ENCODE data around the gene FLRT2. TPM values are rescaled to one million over a fixed set of nuclear protein-coding genes. Genes with fewer than 3 reads are reported as not detected.

Gene FLRT2
- total RNA-seq, 1 experiment from 2014 or later, result 4.5 TPM

- TF ChIP-seq POLR2AphosphoS5 (IDR thresholded peaks at IDR 0.05; ENCODE audit: low read depth, low read length) (no peak), SIN3A (IDR thresholded peaks at IDR 0.05; ENCODE audit: borderline replicate concordance, insufficient read depth, low read depth, low read length) (no peak), TCF7L2 (IDR thresholded peaks at IDR 0.05; ENCODE audit: low read depth, low read length) (no peak), REST (IDR thresholded peaks at IDR 0.05; ENCODE audit: insufficient read depth in 1 of 2, low read depth in 2 of 2, low read length in 1 of 2) (no peak), CTCF (IDR thresholded peaks at IDR 0.05) (no peak)
- ATAC-seq (no peak), DNase-seq (ENCODE audit: low read depth, low spot score) (no peak)
- Histone ChIP-seq H3K36me3 (ENCODE audit: control insufficient read depth, insufficient read depth, low read length) (no peaks in the 10 kb centered on the region), H3K4me1 (ENCODE audit: control insufficient read depth, insufficient read depth, low read length) (no peaks in the 10 kb centered on the region), H3K27me3 (ENCODE audit: control insufficient read depth, insufficient read depth, low read length) (no peaks in the 10 kb centered on the region), H3K4me3 (ENCODE audit: low read depth in 2 of 2, low read length in 2 of 2) (no peak overlapping the region), H3K9me3 (ENCODE audit: control insufficient read depth, insufficient read depth, low read depth, low read length) (no peaks in the 10 kb centered on the region), H3K27ac (ENCODE audit: low read length) (no peak overlapping the region)
- POLR2A ChIA-PET, result no interaction called here
- in situ Hi-C loops (cut with HindIII; ENCODE audit: low pct_unique_long_range_greater_than_20kb, low sequenced_read_pairs) (no loop called here), intact Hi-C loops (cut with micrococcal nuclease; ENCODE audit: unreplicated experiment) (no loop called here)
- CTCF ChIA-PET, result no interaction called here
- no TSS peak for BruUV-seq (replicated peaks)
Observed at GRCh38 chr14:85675957-85676356, 146.0 kb downstream of the FLRT2 start.

- Histone ChIP-seq H3K4me3 (ENCODE audit: low read depth in 2 of 2, low read length in 2 of 2) (no peak overlapping the region), H3K36me3 (ENCODE audit: control insufficient read depth, insufficient read depth, low read length) (no peaks in the 10 kb centered on the region), H3K27ac (ENCODE audit: low read length) (no peak overlapping the region), H3K9me3 (ENCODE audit: control insufficient read depth, insufficient read depth, low read depth, low read length) (no peaks in the 10 kb centered on the region), H3K27me3 (ENCODE audit: control insufficient read depth, insufficient read depth, low read length) (no peaks in the 10 kb centered on the region), H3K4me1 (ENCODE audit: control insufficient read depth, insufficient read depth, low read length) (no peaks in the 10 kb centered on the region)
- ChIA-PET CTCF (no interaction called here), POLR2A (no interaction called here)
- TF ChIP-seq SIN3A (IDR thresholded peaks at IDR 0.05; ENCODE audit: borderline replicate concordance, insufficient read depth, low read depth, low read length), result no peak
- no peak for TF ChIP-seq TCF7L2 (IDR thresholded peaks at IDR 0.05; ENCODE audit: low read depth, low read length)
- no peak for TF ChIP-seq CTCF (IDR thresholded peaks at IDR 0.05)
- TF ChIP-seq POLR2AphosphoS5 (IDR thresholded peaks at IDR 0.05; ENCODE audit: low read depth, low read length), result no peak
- no peak for TF ChIP-seq REST (IDR thresholded peaks at IDR 0.05; ENCODE audit: insufficient read depth in 1 of 2, low read depth in 2 of 2, low read length in 1 of 2)
- in situ Hi-C loops (cut with HindIII; ENCODE audit: low pct_unique_long_range_greater_than_20kb, low sequenced_read_pairs), result no loop called here
- no TSS peak for BruUV-seq (replicated peaks)
- intact Hi-C loops (cut with micrococcal nuclease; ENCODE audit: unreplicated experiment), result no loop called here
- ATAC-seq (no peak), DNase-seq (ENCODE audit: low read depth, low spot score) (no peak)
Observed at GRCh38 chr14:85686908-85687307, 157.0 kb downstream of the FLRT2 start.
